Suprapubic skin (tissue), 4 donors: Measurements from ENCODE around the gene UBXN11. TPM values are rescaled to one million over a fixed set of nuclear protein-coding genes. Genes with fewer than 3 reads are reported as not detected.
"Not testable (repeated sequence)": the region's sequence is repeated elsewhere in the genome, so short reads cannot be mapped to it uniquely, and the experiment has no call there.

Experiments
- DNase-seq, 2 donors: peaks; one replicate each; pipeline ENCODE4 v3.0.0-alpha.2; 2019; ENCODE audit warnings: low spot score in 2 of 2
- H3K27ac ChIP-seq: fragments of 200-600 bp; sonication (generic); one replicate; pipeline ENCODE4 v1.5.1; 2019
- H3K27me3 ChIP-seq: fragments of 200-600 bp; sonication (generic); one replicate; pipeline ENCODE4 v1.5.1; 2019
- H3K36me3 ChIP-seq: fragments of 200-600 bp; sonication (generic); one replicate; pipeline ENCODE4 v1.5.1; 2019
- H3K4me1 ChIP-seq: fragments of 200-600 bp; sonication (generic); one replicate; pipeline ENCODE4 v1.5.1; 2019
- H3K4me3 ChIP-seq: fragments of 200-600 bp; sonication (generic); one replicate; pipeline ENCODE4 v1.5.1; 2019; ENCODE audit warnings: mild to moderate bottlenecking
- H3K9me3 ChIP-seq: fragments of 200-600 bp; sonication (generic); one replicate; pipeline ENCODE4 v1.5.1; 2019
- EP300 ChIP-seq: sonication (generic); formaldehyde crosslinking; IDR thresholded peaks from one replicate; pipeline ENCODE4 v1.6.1; 2017; ENCODE audit warnings: antibody characterized with exemption
- POLR2A ChIP-seq, 2 donors: fragments of 450-650 bp; IDR thresholded peaks; one replicate each; pipeline ENCODE4 v1.6.1; 2017; ENCODE audit warnings: antibody characterized with exemption in 2 of 2, mild to moderate bottlenecking in 2 of 2, moderate library complexity in 2 of 2
- POLR2AphosphoS5 ChIP-seq, 3 donors: sonication (generic); formaldehyde crosslinking; IDR thresholded peaks; one replicate each; pipeline ENCODE4 v1.6.1; 2017; ENCODE audit warnings: antibody characterized with exemption in 3 of 3
- WGBS: methylation state at CpG from one replicate; pipeline ENCODE4 v1.1.5; 2018; 5-methylcytosine and 5-hydroxymethylcytosine counted together
- total RNA-seq, 4 donors: library from RNA; depleted of rRNA; stranded (reverse); fragments of >200 nt; gene quantifications; one replicate each; pipeline ENCODE4 v1.1.0, GENCODE V29; 2016
- TF ChIP-seq, protein P1 (sequence below), 2 donors: fragments of 200-600 bp in 1 of 2; fragments of 450-650 bp in 1 of 2; sonication (generic) in 1 of 2; IDR thresholded peaks; one replicate each; pipeline ENCODE4 v1.5.1; 2016 to 2019; ENCODE audit warnings: antibody characterized with exemption in 2 of 2, mild to moderate bottlenecking in 1 of 2, moderate library complexity in 1 of 2

The UBXN11 gene
- total RNA-seq, 4 donors from 2014 or later = 3.2 to 19.1 (median 9.1) TPM

DNA sequence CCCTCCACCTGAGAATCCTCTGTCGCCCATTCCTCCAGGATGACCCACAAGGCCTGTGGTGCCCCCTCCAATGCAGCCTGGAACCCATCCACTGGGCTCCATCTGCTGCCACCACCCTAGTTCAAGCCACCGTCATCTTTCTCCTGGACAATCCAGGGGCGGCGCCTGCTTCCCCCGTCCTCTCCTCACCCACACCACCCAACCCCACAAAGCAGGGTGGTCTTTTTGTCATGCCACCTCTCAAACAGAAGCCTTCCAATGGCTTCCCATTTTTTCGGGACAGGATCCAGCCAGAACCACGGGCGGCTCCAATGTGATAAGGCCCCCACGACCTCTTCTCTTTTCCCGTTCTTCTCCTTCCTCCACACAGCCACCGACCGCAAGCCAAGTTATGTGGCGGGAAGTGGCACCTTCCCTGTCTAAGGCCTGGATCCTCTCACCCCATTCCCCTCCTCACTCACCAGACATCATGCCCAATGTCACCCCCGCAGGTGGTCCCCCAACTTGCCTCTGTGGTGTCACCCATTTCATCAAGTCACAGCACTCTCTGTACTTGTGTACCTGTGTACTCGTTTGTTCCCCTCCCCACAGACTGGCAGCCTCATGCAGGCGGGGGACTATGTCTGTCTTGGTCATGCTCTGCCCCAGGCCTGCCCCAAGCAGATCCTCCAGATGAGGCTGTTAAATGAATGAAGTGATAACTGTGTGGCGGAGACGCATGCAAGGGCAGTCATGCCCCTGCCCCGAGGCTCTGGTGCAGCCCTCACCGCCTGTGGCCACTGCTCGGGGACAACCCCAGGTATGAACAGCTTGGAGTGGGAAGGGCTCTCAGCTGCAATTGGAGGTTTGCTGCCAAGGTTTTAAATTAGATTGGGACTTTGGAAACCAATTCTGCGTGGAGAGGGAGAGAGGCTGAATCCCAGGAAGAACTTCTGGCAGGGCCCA lies 11.0 kb downstream of the UBXN11 start:
- Histone ChIP-seq H3K27ac (no peak overlapping the region), H3K4me1 (peaks cover 13% of the 10 kb centered on the region), H3K27me3 (no peaks in the 10 kb centered on the region), H3K4me3 (no peak overlapping the region), H3K9me3 (no peaks in the 10 kb centered on the region), H3K36me3 (peaks cover 4% of the 10 kb centered on the region)
- TF ChIP-seq, protein P1, sequence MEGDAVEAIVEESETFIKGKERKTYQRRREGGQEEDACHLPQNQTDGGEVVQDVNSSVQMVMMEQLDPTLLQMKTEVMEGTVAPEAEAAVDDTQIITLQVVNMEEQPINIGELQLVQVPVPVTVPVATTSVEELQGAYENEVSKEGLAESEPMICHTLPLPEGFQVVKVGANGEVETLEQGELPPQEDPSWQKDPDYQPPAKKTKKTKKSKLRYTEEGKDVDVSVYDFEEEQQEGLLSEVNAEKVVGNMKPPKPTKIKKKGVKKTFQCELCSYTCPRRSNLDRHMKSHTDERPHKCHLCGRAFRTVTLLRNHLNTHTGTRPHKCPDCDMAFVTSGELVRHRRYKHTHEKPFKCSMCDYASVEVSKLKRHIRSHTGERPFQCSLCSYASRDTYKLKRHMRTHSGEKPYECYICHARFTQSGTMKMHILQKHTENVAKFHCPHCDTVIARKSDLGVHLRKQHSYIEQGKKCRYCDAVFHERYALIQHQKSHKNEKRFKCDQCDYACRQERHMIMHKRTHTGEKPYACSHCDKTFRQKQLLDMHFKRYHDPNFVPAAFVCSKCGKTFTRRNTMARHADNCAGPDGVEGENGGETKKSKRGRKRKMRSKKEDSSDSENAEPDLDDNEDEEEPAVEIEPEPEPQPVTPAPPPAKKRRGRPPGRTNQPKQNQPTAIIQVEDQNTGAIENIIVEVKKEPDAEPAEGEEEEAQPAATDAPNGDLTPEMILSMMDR (IDR thresholded peaks at IDR 0.05) = no peak
- TF ChIP-seq EP300 (no peak), POLR2A (IDR thresholded peaks at IDR 0.05) (no peak), POLR2AphosphoS5 (IDR thresholded peaks at IDR 0.05) (no peak)
- WGBS = 93% methylated on average over 22 of the region's 22 CpGs
- no peak for DNase-seq

- WGBS = 80% methylated on average over 11 of the region's 11 CpGs
- no peaks in the 10 kb centered on the region for H3K27me3 ChIP-seq
- no peaks in the 10 kb centered on the region for H3K9me3 ChIP-seq
- no peak for TF ChIP-seq POLR2AphosphoS5 (IDR thresholded peaks at IDR 0.05)
- TF ChIP-seq, protein P1 (IDR thresholded peaks at IDR 0.05) = no peak
- no peak for TF ChIP-seq POLR2A (IDR thresholded peaks at IDR 0.05)
- no peak for TF ChIP-seq EP300
- H3K4me3 ChIP-seq = no peak overlapping the region
- no peak for DNase-seq
- no peak overlapping the region for H3K27ac ChIP-seq
- H3K36me3 ChIP-seq = peaks cover 4% of the 10 kb centered on the region
- H3K4me1 ChIP-seq = peaks cover 27% of the 10 kb centered on the region
Measured at GRCh38 chr1:26293911-26294463, 12.4 kb downstream of the UBXN11 start.

GRCh38 chr1:26292735-26293134 lies 13.7 kb downstream of the UBXN11 start:
- not testable (repeated sequence) for H3K36me3 ChIP-seq, H3K9me3 ChIP-seq, H3K27me3 ChIP-seq, H3K27ac ChIP-seq, H3K4me3 ChIP-seq, DNase-seq
- H3K4me1 ChIP-seq = peaks cover 40% of the 10 kb centered on the region
- 94% methylated on average over 5 of the region's 5 CpGs for WGBS

DNA sequence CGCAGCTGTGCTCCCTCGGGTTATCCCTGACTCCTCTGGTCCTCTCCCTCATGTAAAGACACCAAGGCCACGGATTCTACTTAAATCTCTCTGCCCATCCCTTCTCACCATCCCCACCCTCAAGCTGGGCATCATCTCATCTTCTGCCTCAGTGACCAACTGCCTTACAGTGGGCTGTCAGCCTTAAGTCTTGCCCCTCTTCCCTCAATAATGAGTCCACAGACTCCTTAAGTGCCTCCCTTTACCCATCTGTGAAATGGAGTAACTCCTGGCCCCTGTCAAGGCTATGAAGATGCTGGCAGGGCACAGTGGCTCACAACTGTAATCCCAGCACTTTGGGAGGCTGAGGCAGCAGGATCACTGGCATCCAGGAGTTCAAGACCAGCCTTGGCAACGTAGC lies 14.5 kb downstream of the UBXN11 start:
- H3K9me3 ChIP-seq = no peaks in the 10 kb centered on the region
- no peak overlapping the region for H3K27ac ChIP-seq
- H3K4me1 ChIP-seq = peaks cover 48% of the 10 kb centered on the region
- H3K36me3 ChIP-seq = peaks cover 4% of the 10 kb centered on the region
- no peaks in the 10 kb centered on the region for H3K27me3 ChIP-seq
- DNase-seq = no peak
- no peak for TF ChIP-seq EP300
- no peak for TF ChIP-seq POLR2AphosphoS5 (IDR thresholded peaks at IDR 0.05)
- TF ChIP-seq POLR2A (IDR thresholded peaks at IDR 0.05) = no peak
- WGBS = 85% methylated on average over 4 of the region's 4 CpGs
- no peak overlapping the region for H3K4me3 ChIP-seq

GRCh38 chr1:26291433-26291832 lies 15.0 kb downstream of the UBXN11 start:
- H3K27me3 ChIP-seq = no peaks in the 10 kb centered on the region
- no peak overlapping the region for H3K4me3 ChIP-seq
- TF ChIP-seq EP300 = no peak
- TF ChIP-seq, protein P1 (IDR thresholded peaks at IDR 0.05) = no peak
- TF ChIP-seq POLR2A (IDR thresholded peaks at IDR 0.05) = no peak
- no peak for TF ChIP-seq POLR2AphosphoS5 (IDR thresholded peaks at IDR 0.05)
- H3K27ac ChIP-seq = peak overlapping the region; percentile 54
- H3K4me1 ChIP-seq = peaks cover 49% of the 10 kb centered on the region
- no peaks in the 10 kb centered on the region for H3K9me3 ChIP-seq
- DNase-seq = peak in 1 of 2 donors; percentile 57
- WGBS = 60% methylated on average over 1 of the region's 3 CpGs
- no peaks in the 10 kb centered on the region for H3K36me3 ChIP-seq

- WGBS = 85% methylated on average over 5 of the region's 11 CpGs
- no peak for TF ChIP-seq POLR2AphosphoS5 (IDR thresholded peaks at IDR 0.05)
- TF ChIP-seq POLR2A (IDR thresholded peaks at IDR 0.05) = no peak
- H3K9me3 ChIP-seq = no peaks in the 10 kb centered on the region
- no peaks in the 10 kb centered on the region for H3K36me3 ChIP-seq
- no peaks in the 10 kb centered on the region for H3K27me3 ChIP-seq
- H3K4me3 ChIP-seq = no peak overlapping the region
- peak; percentile 65 to 75 for DNase-seq
- peak overlapping the region; percentile 54 for H3K27ac ChIP-seq
- peaks cover 54% of the 10 kb centered on the region for H3K4me1 ChIP-seq
Measured at GRCh38 chr1:26290882-26291261, 15.6 kb downstream of the UBXN11 start.
